H9 (cell line): ENCODE results near the gene STX17. TPM values are rescaled to one million over a fixed set of nuclear protein-coding genes. Genes with fewer than 3 reads are reported as not detected.

Experiments
- DNase-seq: peaks from one replicate; pipeline ENCODE4 v3.0.0-alpha.2; 2017
- H2AFZ ChIP-seq: one replicate; pipeline ENCODE4 v1.6.1; 2013; ENCODE audit warnings: mild to moderate bottlenecking, low read length, control low read depth, moderate library complexity
- H2AK5ac ChIP-seq: 2 replicates; pipeline ENCODE4 v1.6.1; 2013; ENCODE audit warnings: low read length, control low read depth, mixed read lengths; ENCODE audit not compliant: insufficient read length
- H2BK120ac ChIP-seq: one replicate; pipeline ENCODE4 v1.6.1; 2013; ENCODE audit warnings: low read depth, mild to moderate bottlenecking, low read length, control low read depth, inconsistent platforms; ENCODE audit not compliant: poor library complexity, severe bottlenecking
- H2BK12ac ChIP-seq: 2 replicates; pipeline ENCODE4 v1.6.1; 2013; ENCODE audit warnings: low read length, control low read depth, mixed read lengths, low read depth; ENCODE audit not compliant: insufficient read length
- H2BK15ac ChIP-seq: 2 replicates; pipeline ENCODE4 v1.6.1; 2013; ENCODE audit warnings: low read depth, low read length, control low read depth
- H2BK20ac ChIP-seq: one replicate; pipeline ENCODE4 v1.6.1; 2013; ENCODE audit warnings: low read depth, mild to moderate bottlenecking, low read length, control low read depth, inconsistent platforms; ENCODE audit not compliant: poor library complexity, severe bottlenecking
- H2BK5ac ChIP-seq: 2 replicates; pipeline ENCODE4 v1.6.1; 2013; ENCODE audit warnings: low read length, control low read depth, mixed read lengths; ENCODE audit not compliant: insufficient read length
- H3K14ac ChIP-seq: 2 replicates; pipeline ENCODE4 v1.6.1; 2013; ENCODE audit warnings: low read length, control low read depth; ENCODE audit not compliant: insufficient read depth
- H3K18ac ChIP-seq: 2 replicates; pipeline ENCODE4 v1.6.1; 2013; ENCODE audit warnings: low read depth, mild to moderate bottlenecking, mixed read lengths, low read length, control low read depth; ENCODE audit not compliant: insufficient read length
- H3K23ac ChIP-seq: 2 replicates; pipeline ENCODE4 v1.6.1; 2013; ENCODE audit warnings: low read length, control low read depth, mixed read lengths, low read depth; ENCODE audit not compliant: insufficient read length
- H3K23me2 ChIP-seq: 2 replicates; pipeline ENCODE4 v1.6.1; 2013; ENCODE audit warnings: low read depth, mild to moderate bottlenecking, mixed read lengths, low read length, control low read depth; ENCODE audit not compliant: insufficient read length, poor library complexity, severe bottlenecking
- H3K27ac ChIP-seq: 2 replicates; pipeline ENCODE4 v1.5.1; 2013; ENCODE audit warnings: low read length, control low read depth, mixed read lengths, low read depth; ENCODE audit not compliant: insufficient read length
- H3K27me3 ChIP-seq: 2 replicates; pipeline ENCODE4 v1.6.1; 2013; ENCODE audit warnings: low read length, control low read depth, inconsistent platforms; ENCODE audit not compliant: insufficient read depth
- H3K4ac ChIP-seq: 2 replicates; pipeline ENCODE4 v1.6.1; 2013; ENCODE audit warnings: low read depth, mild to moderate bottlenecking, control low read depth, inconsistent platforms, low read length, moderate library complexity
- H3K4me1 ChIP-seq: 2 replicates; pipeline ENCODE4 v1.6.1; 2013; ENCODE audit warnings: low read length, control low read depth, inconsistent platforms; ENCODE audit not compliant: insufficient read depth
- H3K4me2 ChIP-seq: 2 replicates; pipeline ENCODE4 v1.6.1; 2013; ENCODE audit warnings: low read length, control low read depth, mixed read lengths; ENCODE audit not compliant: insufficient read length, insufficient read depth
- H3K56ac ChIP-seq: 2 replicates; pipeline ENCODE4 v1.6.1; 2013; ENCODE audit warnings: low read depth, mild to moderate bottlenecking, mixed read lengths, low read length, control low read depth; ENCODE audit not compliant: insufficient read length
- H3K79me1 ChIP-seq: 2 replicates; pipeline ENCODE4 v1.6.1; 2013; ENCODE audit warnings: low read depth, mild to moderate bottlenecking, moderate library complexity, low read length, control low read depth, inconsistent platforms; ENCODE audit not compliant: insufficient read depth, poor library complexity, severe bottlenecking
- H3K79me2 ChIP-seq: 2 replicates; pipeline ENCODE4 v1.6.1; 2013; ENCODE audit warnings: low read length, control low read depth, inconsistent platforms; ENCODE audit not compliant: insufficient read depth
- H3K9ac ChIP-seq: 2 replicates; pipeline ENCODE4 v1.6.1; 2013; ENCODE audit warnings: low read length, control low read depth, mixed read lengths; ENCODE audit not compliant: insufficient read length; ENCODE audit errors: extremely low read depth
- H3K9me3 ChIP-seq: one replicate; pipeline ENCODE4 v1.6.1; 2013; ENCODE audit warnings: low read depth, low read length, inconsistent platforms; ENCODE audit not compliant: control insufficient read depth
- H3T11ph ChIP-seq: one replicate; pipeline ENCODE4 v1.6.1; 2013; ENCODE audit warnings: mild to moderate bottlenecking, low read length, control low read depth, inconsistent platforms
- H4K20me1 ChIP-seq: one replicate; pipeline ENCODE4 v1.6.1; 2013; ENCODE audit not compliant: control insufficient read depth, insufficient read length, insufficient read depth
- H4K5ac ChIP-seq: 2 replicates; pipeline ENCODE4 v1.6.1; 2013; ENCODE audit warnings: low read depth, mild to moderate bottlenecking, mixed read lengths, low read length, control low read depth; ENCODE audit not compliant: insufficient read length
- H4K8ac ChIP-seq: replicated peaks from 2 replicates; pipeline ENCODE4 v1.6.1; 2013; ENCODE audit warnings: low read length, control low read depth, mixed read lengths, low read depth; ENCODE audit not compliant: insufficient read length
- H4K91ac ChIP-seq: 2 replicates; pipeline ENCODE4 v1.6.1; 2013; ENCODE audit warnings: low read depth, mild to moderate bottlenecking, moderate library complexity, mixed read lengths, low read length, control low read depth; ENCODE audit not compliant: insufficient read length
- H3K27ac Mint-ChIP-seq, 3 experiments: 2 replicates in 2 of 3; 3 replicates in 1 of 3; pipeline ENCODE4 v1.8.0; 2020 to 2021; ENCODE audit warnings: mixed read lengths in 3 of 3, mild to moderate bottlenecking in 1 of 3, moderate library complexity in 1 of 3
- H3K27me3 Mint-ChIP-seq: 2 replicates; pipeline ENCODE4 v1.8.0; 2021; ENCODE audit warnings: low read depth, mild to moderate bottlenecking, moderate library complexity, mixed read lengths
- H3K36me3 Mint-ChIP-seq, 3 experiments: 2 replicates in 2 of 3; 3 replicates in 1 of 3; pipeline ENCODE4 v1.8.0; 2020 to 2021; ENCODE audit warnings: low read depth in 3 of 3, mixed read lengths in 3 of 3; ENCODE audit not compliant: insufficient read depth in 1 of 3
- H3K4me1 Mint-ChIP-seq, 2 experiments: 2 replicates each; pipeline ENCODE4 v1.8.0; 2020; ENCODE audit warnings: mixed read lengths in 2 of 2
- H3K4me3 Mint-ChIP-seq, 2 experiments: 2 replicates in 1 of 2; 3 replicates in 1 of 2; pipeline ENCODE4 v1.8.0; 2020 to 2021; ENCODE audit warnings: mild to moderate bottlenecking in 2 of 2, mixed read lengths in 2 of 2, moderate library complexity in 1 of 2
- H3K9me3 Mint-ChIP-seq, 2 experiments: 2 replicates in 1 of 2; 3 replicates in 1 of 2; pipeline ENCODE4 v1.8.0; 2020; ENCODE audit warnings: mild to moderate bottlenecking in 2 of 2, mixed read lengths in 2 of 2, moderate library complexity in 1 of 2
- CTCF ChIP-seq: fragments of 200-600 bp; sonication (generic); conservative IDR thresholded peaks from 3 replicates; pipeline ENCODE4 v1.8.0; 2021; ENCODE audit warnings: antibody characterized with exemption, mild to moderate bottlenecking
- WGBS: extraction: QIAGEN DNeasy Blood & Tissue Kit; methylation state at CpG from one replicate; pipeline ENCODE4 v1.1.7; 2013; ENCODE audit warnings: missing lambda C conversion rate, low lambda C conversion rate, mixed read lengths; ENCODE audit not compliant: insufficient read length; ENCODE audit errors: extremely low coverage; 5-methylcytosine and 5-hydroxymethylcytosine counted together
- total RNA-seq: library from RNA; stranded (reverse); gene quantifications from 2 replicates; pipeline ENCODE4 v1.2.1, GENCODE V29; 2021

The STX17 gene
- total RNA-seq, 1 experiment from 2014 or later, result 21.2 TPM

GRCh38 chr9:99918134-99918533, 11.7 kb downstream of the STX17 start:
- Mint-ChIP-seq H3K4me1 (peaks cover 25 to 41% of the 10 kb centered on the region in 2 experiments), H3K27ac (no peak overlapping the region), H3K27me3 (no peaks in the 10 kb centered on the region), H3K4me3 (no peak overlapping the region), H3K9me3 (no peaks in the 10 kb centered on the region), H3K36me3 (peaks cover 8 to 38% (median 25%) of the 10 kb centered on the region in 3 experiments)
- H3K79me1 ChIP-seq, result no peaks in the 10 kb centered on the region
- H4K20me1 ChIP-seq, result no peaks in the 10 kb centered on the region
- no peak overlapping the region for H3K27ac ChIP-seq
- H4K5ac ChIP-seq, result no peak overlapping the region
- H3K9ac ChIP-seq, result no peak overlapping the region
- no peaks in the 10 kb centered on the region for H3K27me3 ChIP-seq
- TF ChIP-seq CTCF, result no peak
- H3T11ph ChIP-seq, result no peak overlapping the region
- H3K18ac ChIP-seq, result no peak overlapping the region
- H3K23me2 ChIP-seq, result no peaks in the 10 kb centered on the region
- H3K9me3 ChIP-seq, result no peaks in the 10 kb centered on the region
- no peak for DNase-seq
- no CpG with 5 or more reads among the region's 3 CpGs for WGBS
- no peak overlapping the region for H2BK12ac ChIP-seq
- H3K4me1 ChIP-seq, result peaks cover 9% of the 10 kb centered on the region; the same call in 1 of the 2 replicates
- H4K91ac ChIP-seq, result no peak overlapping the region
- H2BK120ac ChIP-seq, result no peak overlapping the region
- no peak overlapping the region for H4K8ac ChIP-seq
- no peak overlapping the region for H3K23ac ChIP-seq
- no peak overlapping the region for H2BK20ac ChIP-seq
- no peak overlapping the region for H3K14ac ChIP-seq
- no peak overlapping the region for H2BK15ac ChIP-seq
- no peak overlapping the region for H2BK5ac ChIP-seq
- H2AFZ ChIP-seq, result no peak overlapping the region
- no peak overlapping the region for H3K4ac ChIP-seq
- no peak overlapping the region for H3K4me2 ChIP-seq
- no peak overlapping the region for H2AK5ac ChIP-seq
- no peaks in the 10 kb centered on the region for H3K79me2 ChIP-seq
- no peak overlapping the region for H3K56ac ChIP-seq
